ENCODE measurements around the gene PLA2G4C. TPM values are rescaled to one million over a fixed set of nuclear protein-coding genes. Genes with fewer than 3 reads are reported as not detected.
A peak's percentile ranks its signal among the peaks of the same experiment; 100 is the strongest.

PLA2G4C gene, protein sequence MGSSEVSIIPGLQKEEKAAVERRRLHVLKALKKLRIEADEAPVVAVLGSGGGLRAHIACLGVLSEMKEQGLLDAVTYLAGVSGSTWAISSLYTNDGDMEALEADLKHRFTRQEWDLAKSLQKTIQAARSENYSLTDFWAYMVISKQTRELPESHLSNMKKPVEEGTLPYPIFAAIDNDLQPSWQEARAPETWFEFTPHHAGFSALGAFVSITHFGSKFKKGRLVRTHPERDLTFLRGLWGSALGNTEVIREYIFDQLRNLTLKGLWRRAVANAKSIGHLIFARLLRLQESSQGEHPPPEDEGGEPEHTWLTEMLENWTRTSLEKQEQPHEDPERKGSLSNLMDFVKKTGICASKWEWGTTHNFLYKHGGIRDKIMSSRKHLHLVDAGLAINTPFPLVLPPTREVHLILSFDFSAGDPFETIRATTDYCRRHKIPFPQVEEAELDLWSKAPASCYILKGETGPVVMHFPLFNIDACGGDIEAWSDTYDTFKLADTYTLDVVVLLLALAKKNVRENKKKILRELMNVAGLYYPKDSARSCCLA
- 3.2 and 4.3 TPM in 2 replicates for total RNA-seq

- Histone ChIP-seq H3K9me3 (ENCODE audit: low read depth, low read length) (no peaks in the 10 kb centered on the region), H3K36me3 (ENCODE audit: insufficient read depth, low read length) (no peaks in the 10 kb centered on the region), H3K27ac (ENCODE audit: low read depth, low read length) (peak within 1 kb of the TSS; percentile 89), H3K79me2 (ENCODE audit: insufficient read depth, low read length) (no peaks in the 10 kb centered on the region), H3K4me2 (ENCODE audit: insufficient read depth, low read length) (peak within 1 kb of the TSS; percentile 86), H2AFZ (ENCODE audit: low read length) (peak within 1 kb of the TSS; percentile 92), H3K4me1 (ENCODE audit: insufficient read depth, low read length) (peaks cover 16% of the 10 kb centered on the region), H3K27me3 (ENCODE audit: insufficient read depth, low read length) (no peaks in the 10 kb centered on the region), H3K4me3 (ENCODE audit: insufficient read depth, low read length) (peak within 1 kb of the TSS; percentile 73), H4K20me1 (ENCODE audit: insufficient read depth, low read length) (no peaks in the 10 kb centered on the region)
- TF ChIP-seq CTCF (IDR thresholded peaks at IDR 0.05; ENCODE audit: extremely low read depth, low read depth, low read length) = no peak
- peak; percentile 99 for DNase-seq (ENCODE audit: insufficient read length, low spot score, missing footprints)
Measured at GRCh38 chr19:48110350-48110966, at the start of gene PLA2G4C. Gene PLA2G4C, minus strand, starts transcription at chr19:48110817. Its CDS starts 4,288 bp downstream, at chr19:48106529.

- no peaks in the 10 kb centered on the region for H3K36me3 ChIP-seq (ENCODE audit: insufficient read depth, low read length)
- no peak for DNase-seq (ENCODE audit: insufficient read length, low spot score, missing footprints)
- TF ChIP-seq CTCF (IDR thresholded peaks at IDR 0.05; ENCODE audit: extremely low read depth, low read depth, low read length) = no peak
Measured at GRCh38 chr19:48158210-48158790, 47.7 kb upstream of the PLA2G4C start.

DNA sequence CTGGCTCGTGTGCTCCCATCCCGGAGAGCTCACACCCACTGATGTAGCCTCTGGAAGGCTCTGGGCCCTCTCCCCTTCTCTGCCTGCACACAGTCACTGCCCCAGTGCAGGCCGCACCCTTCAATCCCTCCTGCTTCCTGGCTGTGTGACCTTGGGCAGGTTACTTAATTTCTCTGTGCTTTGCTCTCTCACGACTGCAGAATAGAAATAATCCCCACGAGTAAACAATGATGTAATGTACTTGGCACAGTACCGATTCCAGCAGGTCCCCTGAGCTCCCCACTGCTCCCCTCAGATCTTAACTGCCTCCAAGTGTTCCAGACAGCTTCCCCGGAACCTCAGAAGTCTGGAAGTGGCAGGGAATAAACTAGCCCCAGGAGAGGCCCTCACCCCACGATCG lies 43.4 kb upstream of the PLA2G4C start:
- Histone ChIP-seq H4K20me1 (ENCODE audit: insufficient read depth, low read length) (no peaks in the 10 kb centered on the region), H3K4me1 (ENCODE audit: insufficient read depth, low read length) (no peaks in the 10 kb centered on the region), H3K27me3 (ENCODE audit: insufficient read depth, low read length) (no peaks in the 10 kb centered on the region), H3K9me3 (ENCODE audit: low read depth, low read length) (no peaks in the 10 kb centered on the region), H3K4me2 (ENCODE audit: insufficient read depth, low read length) (no peak overlapping the region), H2AFZ (ENCODE audit: low read length) (no peak overlapping the region), H3K27ac (ENCODE audit: low read depth, low read length) (no peak overlapping the region), H3K36me3 (ENCODE audit: insufficient read depth, low read length) (no peaks in the 10 kb centered on the region), H3K4me3 (ENCODE audit: insufficient read depth, low read length) (no peak overlapping the region), H3K79me2 (ENCODE audit: insufficient read depth, low read length) (no peaks in the 10 kb centered on the region)
- DNase-seq (ENCODE audit: insufficient read length, low spot score, missing footprints) = no peak
- TF ChIP-seq CTCF (IDR thresholded peaks at IDR 0.05; ENCODE audit: extremely low read depth, low read depth, low read length) = no peak

More at GRCh38 chr19:48158210-48158790, 47.7 kb upstream of the PLA2G4C start:
- no peaks in the 10 kb centered on the region for H3K4me1 ChIP-seq (ENCODE audit: insufficient read depth, low read length)
- no peak overlapping the region for H3K27ac ChIP-seq (ENCODE audit: low read depth, low read length)
- no peaks in the 10 kb centered on the region for H3K27me3 ChIP-seq (ENCODE audit: insufficient read depth, low read length)
- H3K9me3 ChIP-seq (ENCODE audit: low read depth, low read length) = no peaks in the 10 kb centered on the region
- H3K4me2 ChIP-seq (ENCODE audit: insufficient read depth, low read length) = no peak overlapping the region
- no peaks in the 10 kb centered on the region for H4K20me1 ChIP-seq (ENCODE audit: insufficient read depth, low read length)
- no peak overlapping the region for H3K4me3 ChIP-seq (ENCODE audit: insufficient read depth, low read length)
- H2AFZ ChIP-seq (ENCODE audit: low read length) = no peak overlapping the region
- H3K79me2 ChIP-seq (ENCODE audit: insufficient read depth, low read length) = no peaks in the 10 kb centered on the region

All from osteoblast (primary cell).